HEK293T (cell line): ENCODE measurements around the gene DEFB119.

Experiments
- CTBP1 ChIP-seq: fragments of 450-650 bp; IDR thresholded peaks from 2 replicates; pipeline ENCODE4 v1.6.1; 2016; ENCODE audit warnings: borderline replicate concordance
- FOXA1 ChIP-seq: fragments of 450-650 bp; IDR thresholded peaks from 2 replicates; pipeline ENCODE4 v1.6.1; 2016; ENCODE audit warnings: mild to moderate bottlenecking
- FOXM1 ChIP-seq: fragments of 450-650 bp; IDR thresholded peaks from 2 replicates; pipeline ENCODE4 v1.6.1; 2017; ENCODE audit warnings: mild to moderate bottlenecking, borderline replicate concordance
- SP1 ChIP-seq: fragments of 450-650 bp; IDR thresholded peaks from 2 replicates; pipeline ENCODE4 v1.6.1; 2017

DNA sequence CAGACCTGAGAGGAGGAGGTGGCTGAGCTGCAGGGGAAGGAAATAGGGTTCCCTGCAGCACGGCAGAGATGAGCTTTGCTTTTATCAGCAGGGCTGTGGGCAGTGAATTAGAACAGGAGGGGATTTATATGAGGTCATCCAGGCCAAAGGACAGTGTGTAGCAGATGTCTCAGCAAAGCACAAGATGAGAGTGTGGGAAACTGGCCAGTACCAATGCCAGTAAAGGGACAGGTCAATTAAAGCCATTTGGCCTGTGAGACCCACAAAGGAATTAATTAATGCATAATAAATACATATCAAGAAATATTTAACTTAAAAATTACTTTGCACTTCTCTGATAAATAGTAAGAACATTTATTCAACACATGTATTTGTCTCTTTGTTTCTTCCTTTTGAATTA, at the start of gene DEFB119:
- TF ChIP-seq SP1 = no peak
- TF ChIP-seq FOXA1 = no peak
- no peak for TF ChIP-seq CTBP1
- TF ChIP-seq FOXM1 = no peak
